Fibroblast of skin of right biceps (primary cell): ENCODE measurements around the gene MYEOV.

ENCODE experiments used
- DNase-seq: peaks from one replicate; pipeline ENCODE4 v3.0.0-alpha.2; 2013

MYEOV gene

GRCh38 chr11:69320756-69321741 is 27.1 kb downstream of the MYEOV start:
- peak; percentile 65 for DNase-seq

GRCh38 chr11:69321877-69322361 is 28.0 kb downstream of the MYEOV start:
- DNase-seq = peak; percentile 99

GRCh38 chr11:69325446-69325845 is 31.5 kb downstream of the MYEOV start:
- no peak for DNase-seq

- no peak for DNase-seq
Observed at GRCh38 chr11:69326622-69327219, 32.8 kb downstream of the MYEOV start.

GRCh38 chr11:69327741-69328191 is 33.8 kb downstream of the MYEOV start:
- DNase-seq = no peak

- DNase-seq = no peak
Observed at GRCh38 chr11:69328231-69328630, 34.3 kb downstream of the MYEOV start.

- DNase-seq = no peak
Observed at GRCh38 chr11:69329581-69329980, 35.6 kb downstream of the MYEOV start.

GRCh38 chr11:69330330-69330729 is 36.4 kb downstream of the MYEOV start:
- no peak for DNase-seq

- no peak for DNase-seq
Observed at GRCh38 chr11:69333149-69333710, 39.3 kb downstream of the MYEOV start.

GRCh38 chr11:69333879-69334278 is 39.9 kb downstream of the MYEOV start:
- no peak for DNase-seq

- DNase-seq = no peak
Observed at GRCh38 chr11:69335007-69335780, 41.2 kb downstream of the MYEOV start.

GRCh38 chr11:69335781-69336405 is 41.9 kb downstream of the MYEOV start:
- DNase-seq = no peak

- peak; percentile 44 for DNase-seq
Observed at GRCh38 chr11:69337211-69337721, 43.3 kb downstream of the MYEOV start.

- DNase-seq = no peak
Observed at GRCh38 chr11:69339041-69339733, 45.2 kb downstream of the MYEOV start.

- DNase-seq = no peak
Observed at GRCh38 chr11:69339983-69340565, 46.1 kb downstream of the MYEOV start.

GRCh38 chr11:69342588-69343330 is 48.8 kb downstream of the MYEOV start:
- DNase-seq = no peak

- no peak for DNase-seq
Observed at GRCh38 chr11:69343401-69344321, 49.7 kb downstream of the MYEOV start.

GRCh38 chr11:69344570-69345145 is 50.7 kb downstream of the MYEOV start:
- no peak for DNase-seq
